Measurements from ENCODE around the gene HMOX2.

- TF ChIP-seq, protein P1, sequence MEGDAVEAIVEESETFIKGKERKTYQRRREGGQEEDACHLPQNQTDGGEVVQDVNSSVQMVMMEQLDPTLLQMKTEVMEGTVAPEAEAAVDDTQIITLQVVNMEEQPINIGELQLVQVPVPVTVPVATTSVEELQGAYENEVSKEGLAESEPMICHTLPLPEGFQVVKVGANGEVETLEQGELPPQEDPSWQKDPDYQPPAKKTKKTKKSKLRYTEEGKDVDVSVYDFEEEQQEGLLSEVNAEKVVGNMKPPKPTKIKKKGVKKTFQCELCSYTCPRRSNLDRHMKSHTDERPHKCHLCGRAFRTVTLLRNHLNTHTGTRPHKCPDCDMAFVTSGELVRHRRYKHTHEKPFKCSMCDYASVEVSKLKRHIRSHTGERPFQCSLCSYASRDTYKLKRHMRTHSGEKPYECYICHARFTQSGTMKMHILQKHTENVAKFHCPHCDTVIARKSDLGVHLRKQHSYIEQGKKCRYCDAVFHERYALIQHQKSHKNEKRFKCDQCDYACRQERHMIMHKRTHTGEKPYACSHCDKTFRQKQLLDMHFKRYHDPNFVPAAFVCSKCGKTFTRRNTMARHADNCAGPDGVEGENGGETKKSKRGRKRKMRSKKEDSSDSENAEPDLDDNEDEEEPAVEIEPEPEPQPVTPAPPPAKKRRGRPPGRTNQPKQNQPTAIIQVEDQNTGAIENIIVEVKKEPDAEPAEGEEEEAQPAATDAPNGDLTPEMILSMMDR (IDR thresholded peaks at IDR 0.05; ENCODE audit: low read depth, low read length): no peak
- no peak for TF ChIP-seq EZH2phosphoT487 (IDR thresholded peaks at IDR 0.05; ENCODE audit: low read depth)
Measured at GRCh38 chr16:4501071-4501478, 24.9 kb downstream of the HMOX2 start.

All from OCI-LY3 (cell line).